ENCODE results near the gene TTC32.

The TTC32 gene

DNA sequence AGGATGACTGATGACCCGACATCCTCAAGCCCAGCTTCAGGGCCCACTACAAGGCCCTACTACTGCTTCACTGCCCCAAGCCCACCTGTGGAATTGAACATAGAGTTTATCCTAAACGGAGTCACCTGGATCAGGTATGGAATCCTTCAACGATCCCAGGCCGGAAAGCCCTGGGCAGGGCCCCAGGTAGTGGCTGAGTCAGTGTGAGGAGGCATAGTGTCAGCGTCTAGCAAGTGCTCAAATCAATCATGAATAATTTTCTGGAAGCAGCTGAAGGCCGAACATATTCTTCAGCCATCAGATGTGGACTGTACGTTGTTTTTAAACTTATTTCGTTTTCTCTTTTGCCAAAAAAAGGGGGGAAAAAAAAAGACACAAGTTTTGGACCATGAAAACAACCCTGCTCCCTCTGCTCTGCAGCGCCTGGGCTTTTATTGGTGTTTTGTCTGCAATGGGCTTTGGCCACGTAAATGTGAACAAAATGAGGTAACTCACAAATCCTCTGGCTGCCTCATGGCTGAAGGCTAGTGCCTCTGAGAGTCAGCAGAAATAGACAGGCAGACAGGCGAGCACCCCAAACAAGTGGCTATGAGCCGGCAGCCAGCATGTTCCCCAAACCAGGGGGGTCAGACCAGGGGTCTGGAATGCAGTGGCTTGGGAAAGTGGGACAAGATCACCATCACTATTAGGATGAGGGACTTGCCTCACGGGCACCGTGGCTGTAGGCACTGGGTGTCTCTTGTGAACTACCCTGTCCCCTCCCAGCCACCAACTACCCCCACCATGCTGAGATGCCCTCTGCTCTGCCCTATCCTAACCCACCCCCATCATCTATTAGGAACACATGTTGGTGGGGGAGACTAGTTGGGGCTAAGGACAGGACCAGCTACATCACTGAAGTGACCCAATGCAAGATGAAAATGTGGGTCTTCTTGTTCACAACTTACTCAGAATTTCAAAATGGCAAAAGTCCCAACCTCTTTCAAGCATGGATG, 51.4 kb downstream of the TTC32 start:
- no peak for DNase-seq

DNA sequence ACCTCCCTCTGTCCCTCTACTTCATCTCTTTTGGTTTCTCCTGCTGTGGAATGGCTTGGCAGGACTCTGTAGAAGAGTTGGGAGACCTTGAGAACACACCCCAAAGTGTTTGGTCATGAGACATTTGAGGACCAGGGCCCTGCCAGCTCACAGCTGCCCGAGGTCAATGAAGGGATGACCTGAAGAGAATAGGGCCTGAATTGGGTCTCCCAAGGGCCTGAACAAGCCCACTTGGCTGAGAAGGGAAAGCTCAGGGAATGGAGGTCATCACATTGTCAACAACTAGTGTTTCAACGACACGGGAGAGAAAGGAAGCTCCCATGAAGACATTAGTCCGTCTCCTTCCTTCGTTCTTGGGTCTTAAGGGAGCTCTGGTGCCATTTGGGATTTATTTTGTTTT, 52.8 kb downstream of the TTC32 start:
- DNase-seq: no peak

DNA sequence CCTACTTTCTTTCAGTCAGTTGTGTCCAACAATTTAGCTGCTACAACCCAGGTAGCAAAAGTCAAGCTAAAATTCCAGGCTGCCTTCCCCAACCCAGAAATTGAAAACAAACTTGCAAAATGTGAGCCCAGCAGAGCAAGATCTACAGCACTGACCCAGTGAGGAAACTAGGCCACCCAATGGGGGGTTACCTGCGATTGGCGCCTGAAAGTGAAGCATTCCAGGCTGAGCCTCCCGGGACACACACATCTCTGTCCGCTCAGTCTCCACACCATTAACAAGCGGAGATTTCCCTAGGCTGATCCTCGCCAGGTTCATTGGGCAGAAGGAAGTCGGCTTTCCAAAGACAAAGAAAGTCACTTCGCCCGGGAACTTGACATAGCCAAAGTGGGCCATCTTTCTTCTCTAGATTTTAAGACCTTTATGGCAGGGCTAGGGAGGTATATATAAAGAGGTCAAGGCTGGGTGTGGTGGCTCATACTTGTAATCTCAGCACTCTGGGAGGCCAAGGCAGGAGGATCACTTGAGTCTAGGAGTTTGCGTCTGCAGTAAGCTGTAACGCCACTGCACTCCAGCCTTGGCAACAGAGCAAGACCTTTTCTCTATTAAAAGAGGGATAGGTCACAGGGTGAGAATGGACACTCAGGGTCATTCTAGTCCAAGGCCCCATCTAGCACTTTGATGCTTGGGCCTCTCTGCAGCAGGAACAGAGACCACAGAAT, 53.6 kb downstream of the TTC32 start:
- no peak for DNase-seq

DNA sequence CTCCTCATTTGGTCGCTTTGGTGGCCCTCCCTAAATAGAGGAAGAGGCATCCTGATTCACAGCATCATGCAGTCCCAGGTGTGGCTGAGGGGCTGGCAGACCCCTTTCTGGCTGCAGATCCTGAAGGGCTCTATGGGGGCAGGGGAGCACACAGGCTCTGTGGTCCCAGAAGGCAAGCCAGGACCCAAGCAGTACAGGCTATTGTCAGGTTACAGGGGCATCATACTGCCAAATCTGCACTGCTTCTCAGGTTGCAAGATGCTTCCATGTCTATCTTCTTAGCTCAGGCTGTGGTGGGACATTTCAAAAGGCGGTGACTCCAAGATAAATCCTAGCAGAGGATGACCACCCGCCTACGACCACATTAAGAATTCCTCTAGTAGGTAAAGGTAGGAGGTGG, 54.3 kb downstream of the TTC32 start:
- no peak for DNase-seq

Data from fibroblast of skin of abdomen (primary cell).